WTC11 (cell line): Measurements from ENCODE around the gene ZNF628. TPM values are rescaled to one million over a fixed set of nuclear protein-coding genes. Genes with fewer than 3 reads are reported as not detected.

Source experiments
- ATAC-seq: fragments of 200-7000 bp; cut with Tn5 transposase; 2 replicates; pipeline ENCODE4 v1.10.0; 2021; ENCODE audit warnings: mild to moderate bottlenecking, moderate library complexity
- CTCF ChIA-PET: fragments of 300-600 bp; sonication (Branson Sonifier 250); formaldehyde crosslinking; loops from one replicate; lab custom pipeline; 2021; ENCODE audit warnings: antibody characterized with exemption; lab: Charles Lee
- POLR2A ChIA-PET: fragments of 350-600 bp; sonication (Branson Sonifier 250); formaldehyde crosslinking; loops from one replicate; lab custom pipeline; 2021; ENCODE audit warnings: antibody characterized with exemption; lab: Charles Lee
- DNase-seq: peaks from one replicate; pipeline ENCODE4 v3.0.0; 2021; ENCODE audit warnings: low spot score
- H3K27ac Mint-ChIP-seq: 2 replicates; pipeline ENCODE4 v1.8.0; 2021; ENCODE audit warnings: mixed read lengths
- H3K27me3 Mint-ChIP-seq: 2 replicates; pipeline ENCODE4 v1.8.0; 2021; ENCODE audit warnings: low read depth, mild to moderate bottlenecking, moderate library complexity, mixed read lengths
- H3K36me3 Mint-ChIP-seq: 2 replicates; pipeline ENCODE4 v1.8.0; 2021; ENCODE audit warnings: mixed read lengths
- H3K4me1 Mint-ChIP-seq: 2 replicates; pipeline ENCODE4 v1.8.0; 2022; ENCODE audit warnings: mixed read lengths
- H3K4me3 Mint-ChIP-seq: 2 replicates; pipeline ENCODE4 v1.8.0; 2021; ENCODE audit warnings: mild to moderate bottlenecking, moderate library complexity, mixed read lengths
- H3K9me3 Mint-ChIP-seq: 2 replicates; pipeline ENCODE4 v1.8.0; 2021; ENCODE audit warnings: mixed read lengths
- CREB1 ChIP-seq: sonication (generic); formaldehyde crosslinking; IDR thresholded peaks from 2 replicates; pipeline ENCODE4 v1.8.0; 2023; ENCODE audit warnings: mild to moderate bottlenecking, missing genetic modification reagents
- FOXP4 ChIP-seq: sonication (generic); formaldehyde crosslinking; IDR thresholded peaks from 2 replicates; pipeline ENCODE4 v1.8.0; 2022; ENCODE audit warnings: mild to moderate bottlenecking, missing genetic modification reagents
- GRHL2 ChIP-seq: fragments of 250-450 bp; sonication (Bioruptor Pico); IDR thresholded peaks from 2 replicates; pipeline ENCODE4 v1.8.0; 2022; ENCODE audit warnings: mild to moderate bottlenecking, moderate library complexity; ENCODE audit not compliant: insufficient replicate concordance, severe bottlenecking
- GTF2I ChIP-seq: fragments of 250-450 bp; sonication (Bioruptor Pico); conservative IDR thresholded peaks from 2 replicates; pipeline ENCODE4 v1.4.0; 2021; ENCODE audit warnings: mild to moderate bottlenecking
- JAZF1 ChIP-seq: fragments of 250-450 bp; sonication (Bioruptor Pico); IDR thresholded peaks from 2 replicates; pipeline ENCODE4 v1.9.0; 2021; ENCODE audit warnings: moderate library complexity, mild to moderate bottlenecking, inconsistent platforms
- MAX ChIP-seq: sonication (generic); formaldehyde crosslinking; IDR thresholded peaks from 2 replicates; pipeline ENCODE4 v1.8.0; 2022; ENCODE audit warnings: mild to moderate bottlenecking, missing genetic modification reagents
- MYBL2 ChIP-seq: sonication (generic); formaldehyde crosslinking; IDR thresholded peaks from 2 replicates; pipeline ENCODE4 v1.8.1; 2023; ENCODE audit warnings: mild to moderate bottlenecking, moderate library complexity, missing genetic modification reagents
- NR2C2 ChIP-seq: sonication (generic); formaldehyde crosslinking; IDR thresholded peaks from 2 replicates; pipeline ENCODE4 v1.8.0; 2022; ENCODE audit warnings: mild to moderate bottlenecking, missing genetic modification reagents
- OVOL2 ChIP-seq: fragments of 250-450 bp; sonication (Bioruptor Pico); IDR thresholded peaks from 2 replicates; pipeline ENCODE4 v1.9.0; 2021; ENCODE audit warnings: mild to moderate bottlenecking, borderline replicate concordance
- PRDM15 ChIP-seq: sonication (generic); formaldehyde crosslinking; IDR thresholded peaks from 2 replicates; pipeline ENCODE4 v1.8.0; 2022; ENCODE audit warnings: missing genetic modification reagents
- SP1 ChIP-seq: sonication (generic); formaldehyde crosslinking; conservative IDR thresholded peaks from 2 replicates; pipeline ENCODE4 v1.8.1; 2022; ENCODE audit warnings: missing genetic modification reagents
- ZBTB43 ChIP-seq: sonication (generic); formaldehyde crosslinking; IDR thresholded peaks from 2 replicates; pipeline ENCODE4 v1.8.1; 2023; ENCODE audit warnings: mild to moderate bottlenecking, missing genetic modification reagents
- ZMAT4 ChIP-seq: fragments of 250-450 bp; sonication (Bioruptor Pico); IDR thresholded peaks from 2 replicates; pipeline ENCODE4 v1.9.0; 2021; ENCODE audit warnings: mild to moderate bottlenecking
- ZNF263 ChIP-seq: sonication (generic); formaldehyde crosslinking; IDR thresholded peaks from 2 replicates; pipeline ENCODE4 v1.8.1; 2022; ENCODE audit warnings: low read depth, mild to moderate bottlenecking, moderate library complexity, missing genetic modification reagents
- ZNF532 ChIP-seq: fragments of 250-450 bp; sonication (Bioruptor Pico); IDR thresholded peaks from 2 replicates; pipeline ENCODE4 v1.9.0; 2021; ENCODE audit warnings: mild to moderate bottlenecking, borderline replicate concordance
- total RNA-seq: library from RNA; stranded (reverse); gene quantifications from 3 replicates; pipeline ENCODE4 v1.2.3, GENCODE V29; 2021

ZNF628 gene
- total RNA-seq, 1 experiment from 2014 or later: 23.6 TPM

GRCh38 chr19:55440411-55441105, 35.9 kb upstream of the ZNF628 start:
- TF ChIP-seq SP1 (CRISPR knock-in tag): peak; percentile 42
- no peak for TF ChIP-seq OVOL2 (CRISPR knock-in tag)
- TF ChIP-seq, all 79 proteins: peak for 1
- H3K27ac Mint-ChIP-seq: 0 out of 2 replicates have a peak overlapping the region, but pooled peaks have one; percentile 2
- ATAC-seq (peak; percentile 42), DNase-seq (peak; percentile 88)
- H3K27me3 Mint-ChIP-seq: peaks cover 8% of the 10 kb centered on the region
- ChIA-PET CTCF (interaction anchor here (1.1 kb wide), 1 partner anchor 22 kb away, joined by 3 read pairs; no protein-coding TSS in a partner anchor), POLR2A (interaction anchor here (0.6 kb wide), 1 partner anchor 143 kb away, joined by 3 read pairs; no protein-coding TSS in a partner anchor)
- no peaks in the 10 kb centered on the region for H3K9me3 Mint-ChIP-seq
- H3K4me3 Mint-ChIP-seq: peak overlapping the region; percentile 62
- no peaks in the 10 kb centered on the region for H3K36me3 Mint-ChIP-seq
- H3K4me1 Mint-ChIP-seq: peaks cover 23% of the 10 kb centered on the region

- ATAC-seq: no peak
- Mint-ChIP-seq H3K27me3 (peaks cover 8% of the 10 kb centered on the region), H3K4me3 (peak overlapping the region; percentile 62), H3K4me1 (peaks cover 23% of the 10 kb centered on the region), H3K9me3 (no peaks in the 10 kb centered on the region), H3K27ac (no peak overlapping the region; the same call in none of the 2 replicates), H3K36me3 (no peaks in the 10 kb centered on the region)
- TF ChIP-seq NR2C2 (no peak), MYBL2 (CRISPR knock-in tag) (no peak), ZNF532 (CRISPR knock-in tag) (no peak), PRDM15 (CRISPR knock-in tag) (no peak), ZMAT4 (no peak), CREB1 (no peak), GTF2I (CRISPR knock-in tag) (no peak)
- ChIA-PET POLR2A (no interaction called here), CTCF (interaction anchor here (0.8 to 1.4 kb wide), 5 partner anchors 20 to 165 kb away, joined by 3 read pairs; partner anchors contain the start of gene ISOC2)
- no peak for DNase-seq
Observed at GRCh38 chr19:55441319-55441691, 35.1 kb upstream of the ZNF628 start.

GRCh38 chr19:55441692-55442321, 34.6 kb upstream of the ZNF628 start:
- Mint-ChIP-seq H3K27ac (no peak overlapping the region; the same call in 1 of the 2 replicates), H3K4me1 (peaks cover 23% of the 10 kb centered on the region), H3K36me3 (no peaks in the 10 kb centered on the region), H3K9me3 (no peaks in the 10 kb centered on the region), H3K27me3 (peaks cover 8% of the 10 kb centered on the region), H3K4me3 (peak overlapping the region; percentile 62)
- ChIA-PET CTCF (interaction anchor here (0.7 to 1.4 kb wide), 7 partner anchors 20 to 281 kb away, joined by 3 read pairs; partner anchors contain the start of gene ISOC2), POLR2A (no interaction called here)
- DNase-seq (peak; percentile 90), ATAC-seq (peak; percentile 75)
- TF ChIP-seq ZBTB43 (0 out of 2 replicates have a peak, but pooled peaks have one; percentile 44), MAX (CRISPR knock-in tag) (peak; percentile 60), SP1 (CRISPR knock-in tag) (0 out of 2 replicates have a peak, but pooled peaks have one; percentile 18), JAZF1 (CRISPR knock-in tag) (no peak), FOXP4 (CRISPR knock-in tag) (peak; percentile 11; the same call in 1 of the 2 replicates), GRHL2 (CRISPR knock-in tag) (no peak), ZNF263 (CRISPR knock-in tag) (peak; percentile 61; the same call in 1 of the 2 replicates)
